Right lobe of liver (tissue), 4 donors: ENCODE measurements around the gene DLGAP4.

Source experiments
- POLR2A ChIP-seq: fragments of 450-650 bp; IDR thresholded peaks from one replicate; pipeline ENCODE4 v1.6.1; 2017; ENCODE audit warnings: antibody characterized with exemption, mild to moderate bottlenecking
- TF ChIP-seq, protein P1 (sequence below), 4 donors: fragments of 200-600 bp in 3 of 4; fragments of 450-650 bp in 1 of 4; IDR thresholded peaks; one replicate each; pipeline versions ENCODE4 v1.5.1 to v1.8.0; 2016 to 2022; ENCODE audit warnings: antibody characterized with exemption in 4 of 4, mild to moderate bottlenecking in 2 of 4
- donor health status: DM: no; HTN: no; CAD: no.
- donor health status: DM: no; HTN: no; CAD: no.
- donor health status: DM: no; HTN: yes; CAD: no.

DNA sequence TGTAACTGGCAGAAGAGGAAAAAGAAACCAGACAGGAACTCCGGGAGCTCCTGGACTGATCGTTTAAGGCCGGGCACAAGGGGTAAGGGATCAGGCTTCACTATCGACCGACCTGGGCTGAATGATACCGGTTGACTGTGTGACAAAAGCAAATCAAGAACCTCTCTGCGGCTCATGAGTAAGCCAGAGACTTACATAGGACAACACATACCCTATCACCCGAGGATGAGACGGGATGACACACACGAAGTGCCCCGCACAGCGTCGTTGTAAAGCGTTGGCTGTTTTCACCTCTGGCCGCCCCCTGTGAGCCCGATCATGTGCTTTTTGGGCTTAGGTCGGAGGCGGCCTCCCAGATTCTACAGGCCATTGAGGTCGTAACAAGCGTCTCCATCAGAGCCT, 266.6 kb downstream of the DLGAP4 start:
- TF ChIP-seq, protein P1, sequence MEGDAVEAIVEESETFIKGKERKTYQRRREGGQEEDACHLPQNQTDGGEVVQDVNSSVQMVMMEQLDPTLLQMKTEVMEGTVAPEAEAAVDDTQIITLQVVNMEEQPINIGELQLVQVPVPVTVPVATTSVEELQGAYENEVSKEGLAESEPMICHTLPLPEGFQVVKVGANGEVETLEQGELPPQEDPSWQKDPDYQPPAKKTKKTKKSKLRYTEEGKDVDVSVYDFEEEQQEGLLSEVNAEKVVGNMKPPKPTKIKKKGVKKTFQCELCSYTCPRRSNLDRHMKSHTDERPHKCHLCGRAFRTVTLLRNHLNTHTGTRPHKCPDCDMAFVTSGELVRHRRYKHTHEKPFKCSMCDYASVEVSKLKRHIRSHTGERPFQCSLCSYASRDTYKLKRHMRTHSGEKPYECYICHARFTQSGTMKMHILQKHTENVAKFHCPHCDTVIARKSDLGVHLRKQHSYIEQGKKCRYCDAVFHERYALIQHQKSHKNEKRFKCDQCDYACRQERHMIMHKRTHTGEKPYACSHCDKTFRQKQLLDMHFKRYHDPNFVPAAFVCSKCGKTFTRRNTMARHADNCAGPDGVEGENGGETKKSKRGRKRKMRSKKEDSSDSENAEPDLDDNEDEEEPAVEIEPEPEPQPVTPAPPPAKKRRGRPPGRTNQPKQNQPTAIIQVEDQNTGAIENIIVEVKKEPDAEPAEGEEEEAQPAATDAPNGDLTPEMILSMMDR (IDR thresholded peaks at IDR 0.05) = no peak
- TF ChIP-seq POLR2A = no peak
